Transverse colon (tissue), 4 donors: ENCODE data around the gene TMEM132C.

ENCODE experiments used
- CTCF ChIP-seq, 5 experiments: fragments of 200-600 bp in 3 of 5; fragments of 450-650 bp in 2 of 5; sonication (generic) in 3 of 5; IDR thresholded peaks; 1 replicate in 2 of 5; 2 replicates in 3 of 5; pipeline ENCODE4 v1.5.1; 2016 to 2017; ENCODE audit warnings: antibody characterized with exemption in 5 of 5, inconsistent platforms in 3 of 5, mild to moderate bottlenecking in 2 of 5, moderate library complexity in 1 of 5
- POLR2AphosphoS5 ChIP-seq, 3 donors: sonication (generic); formaldehyde crosslinking; IDR thresholded peaks; one replicate each; pipeline ENCODE4 v1.6.1; 2016; ENCODE audit warnings: antibody characterized with exemption in 3 of 3

GRCh38 chr12:128629979-128630378 is 363.0 kb downstream of the TMEM132C start:
- no peak for TF ChIP-seq POLR2AphosphoS5 (IDR thresholded peaks at IDR 0.05)
- TF ChIP-seq CTCF (IDR thresholded peaks at IDR 0.05): no peak
